HepG2 (cell line): ENCODE results near the gene RALB. TPM values are rescaled to one million over a fixed set of nuclear protein-coding genes. Genes with fewer than 3 reads are reported as not detected.
A peak's percentile ranks its signal among the peaks of the same experiment; 100 is the strongest.

ENCODE experiments used
- ATAC-seq: fragments of 200-7000 bp; cut with Tn5 transposase; 3 replicates; pipeline ENCODE4 v1.9.1; 2020; ENCODE audit warnings: mild to moderate bottlenecking, moderate library complexity
- BruUV-seq: library from RNA; stranded (reverse); fragments of 400-500 nt; replicated peaks from 2 replicates; lab custom pipeline; 2021; lab: Mats Ljungman, UMichigan
- CTCF ChIA-PET: fragments of 300-600 bp; formaldehyde crosslinking; extraction: SDS; loops from one replicate; lab custom pipeline; 2021; ENCODE audit warnings: low total read pairs, inconsistent platforms, low intra/inter-chr PET ratio; lab: Yijun Ruan, JAX
- POLR2A ChIA-PET: fragments of 350-600 bp; sonication (Branson Sonifier 250); formaldehyde crosslinking; loops from one replicate; lab custom pipeline; 2020; ENCODE audit warnings: antibody characterized with exemption, inconsistent platforms; lab: Yijun Ruan, JAX
- DNase-seq: peaks from one replicate; pipeline ENCODE4 v3.0.0-alpha.2; 2015; ENCODE audit warnings: low spot score
- FAIRE-seq: peaks from 3 replicates; lab custom pipeline; 2011; peaks lifted over from hg19 to GRCh38; lab: Jason Lieb, UNC
- H2AFZ ChIP-seq: one replicate; pipeline ENCODE4 v1.6.1; 2011; ENCODE audit warnings: low read length, inconsistent platforms
- H3K27ac ChIP-seq: fragments of 300-600 bp; 3 replicates; pipeline ENCODE4 v1.8.0; 2011; ENCODE audit warnings: mixed run types, mild to moderate bottlenecking, mixed read lengths, low read length, inconsistent platforms; ENCODE audit not compliant: insufficient read depth; ENCODE audit errors: extremely low read length
- H3K27me3 ChIP-seq, 2 experiments: fragments of 200-600 bp in 1 of 2; 2 replicates in 1 of 2; 3 replicates in 1 of 2; pipeline versions ENCODE4 v1.6.0 to v1.8.0; 2011; ENCODE audit warnings: low read length in 2 of 2, mild to moderate bottlenecking in 2 of 2, moderate library complexity in 2 of 2, inconsistent platforms in 1 of 2; ENCODE audit not compliant: insufficient read depth in 2 of 2, control insufficient read depth in 1 of 2
- H3K36me3 ChIP-seq, 2 experiments: fragments of 200-600 bp in 1 of 2; replicated peaks in 1 of 2; 2 replicates in 1 of 2; 3 replicates in 1 of 2; pipeline versions ENCODE4 v1.5.1 to v1.8.0; 2011; ENCODE audit warnings: low read length in 2 of 2, inconsistent platforms in 1 of 2; ENCODE audit not compliant: insufficient read depth in 2 of 2, control insufficient read depth in 1 of 2
- H3K4me1 ChIP-seq: 2 replicates; pipeline ENCODE4 v1.5.1; 2012; ENCODE audit warnings: low read length, inconsistent platforms; ENCODE audit not compliant: insufficient read depth
- H3K4me2 ChIP-seq: 2 replicates; pipeline ENCODE4 v1.6.0; 2011; ENCODE audit warnings: low read depth, low read length, inconsistent platforms
- H3K4me3 ChIP-seq, 3 experiments: fragments of 200-600 bp in 1 of 3; sonication (generic), shearing (Covaris generic) in 1 of 3; replicated peaks in 1 of 3; 2 replicates each; pipeline ENCODE4 v1.5.1; 2011 to 2016; ENCODE audit warnings: low read length in 3 of 3, inconsistent platforms in 2 of 3, low read depth in 2 of 3, mild to moderate bottlenecking in 2 of 3, control low read depth in 1 of 3, mixed read lengths in 1 of 3; ENCODE audit not compliant: insufficient read depth in 1 of 3
- H3K79me2 ChIP-seq: one replicate; pipeline ENCODE4 v1.6.1; 2011; ENCODE audit warnings: low read length, inconsistent platforms; ENCODE audit not compliant: insufficient read depth
- H3K9ac ChIP-seq: 2 replicates; pipeline ENCODE4 v1.6.0; 2011; ENCODE audit warnings: mild to moderate bottlenecking, low read depth, low read length, inconsistent platforms; ENCODE audit not compliant: insufficient read depth
- H3K9me3 ChIP-seq: 2 replicates; pipeline ENCODE4 v1.5.1; 2012; ENCODE audit warnings: mild to moderate bottlenecking, low read length
- H4K20me1 ChIP-seq: 2 replicates; pipeline ENCODE4 v1.6.0; 2011; ENCODE audit warnings: inconsistent platforms, mild to moderate bottlenecking, low read length, moderate library complexity; ENCODE audit not compliant: insufficient read depth
- ELF3 ChIP-seq: IDR thresholded peaks from 2 replicates; pipeline ENCODE4 v1.6.1; 2016; ENCODE audit warnings: missing genetic modification reagents, missing compliant biosample characterization
- GATAD2A ChIP-seq: IDR thresholded peaks from 2 replicates; pipeline ENCODE4 v1.6.1; 2016
- GFI1 ChIP-seq: sonication (generic); formaldehyde crosslinking; IDR thresholded peaks from 2 replicates; pipeline ENCODE4 v1.5.0; 2020; ENCODE audit warnings: missing genetic modification reagents, mild to moderate bottlenecking, borderline replicate concordance
- HOXA7 ChIP-seq: sonication (generic); formaldehyde crosslinking; IDR thresholded peaks from 2 replicates; pipeline ENCODE4 v1.8.1; 2022; ENCODE audit warnings: mild to moderate bottlenecking, missing genetic modification reagents, moderate library complexity
- KAT2B ChIP-seq: fragments of 150-350 bp; IDR thresholded peaks from 2 replicates; pipeline ENCODE4 v1.6.1; 2014; ENCODE audit warnings: low read depth, low read length, borderline replicate concordance
- NR1H2 ChIP-seq: sonication (generic); formaldehyde crosslinking; IDR thresholded peaks from 2 replicates; pipeline ENCODE4 v1.8.1; 2022; ENCODE audit warnings: low read depth, missing genetic modification reagents, borderline replicate concordance
- SAP130 ChIP-seq: IDR thresholded peaks from 2 replicates; pipeline ENCODE4 v1.6.1; 2016; ENCODE audit warnings: low read depth
- SETDB1 ChIP-seq: sonication (generic); formaldehyde crosslinking; IDR thresholded peaks from 2 replicates; pipeline ENCODE4 v1.5.1; 2020; ENCODE audit warnings: missing genetic modification reagents, mild to moderate bottlenecking, borderline replicate concordance
- ZMYM2 ChIP-seq: sonication (generic); formaldehyde crosslinking; IDR thresholded peaks from 2 replicates; pipeline ENCODE4 v1.8.0; 2022; ENCODE audit warnings: mild to moderate bottlenecking, missing genetic modification reagents
- ZNF263 ChIP-seq: sonication (generic); formaldehyde crosslinking; IDR thresholded peaks from 2 replicates; pipeline ENCODE4 v1.4.0; 2020; ENCODE audit warnings: missing genetic modification reagents
- ZNF550 ChIP-seq: sonication (generic); formaldehyde crosslinking; IDR thresholded peaks from 2 replicates; pipeline ENCODE4 v1.4.0; 2020; ENCODE audit warnings: mild to moderate bottlenecking, missing genetic modification reagents, borderline replicate concordance
- ZNF562 ChIP-seq: sonication (generic); formaldehyde crosslinking; IDR thresholded peaks from 2 replicates; pipeline ENCODE4 v1.8.0; 2022; ENCODE audit warnings: missing genetic modification reagents, borderline replicate concordance
- ZNF570 ChIP-seq: sonication (generic); formaldehyde crosslinking; IDR thresholded peaks from 2 replicates; pipeline ENCODE4 v1.4.0; 2020; ENCODE audit warnings: mild to moderate bottlenecking, missing genetic modification reagents, borderline replicate concordance
- ZNF75D ChIP-seq: sonication (generic); formaldehyde crosslinking; IDR thresholded peaks from 2 replicates; pipeline ENCODE4 v1.8.1; 2023; ENCODE audit warnings: missing genetic modification reagents, mild to moderate bottlenecking, borderline replicate concordance
- ZNF883 ChIP-seq: sonication (generic); formaldehyde crosslinking; IDR thresholded peaks from 2 replicates; pipeline ENCODE4 v1.5.1; 2020; ENCODE audit warnings: mild to moderate bottlenecking, missing genetic modification reagents; ENCODE audit errors: not compliant biosample characterization
- WGBS: methylation state at CpG from one replicate; pipeline ENCODE4 v1.1.6; 2017; ENCODE audit warnings: low lambda C conversion rate; 5-methylcytosine and 5-hydroxymethylcytosine counted together
- in situ Hi-C: cut with HindIII; loops from 2 replicates; pipeline ENCODE4 v1.10.0; 2017; ENCODE audit warnings: low pct_unique_long_range_greater_than_20kb; ENCODE audit not compliant: extremely low pct_ligation_motif_present
- intact Hi-C: fragments of 100-400 bp; cut with micrococcal nuclease; formaldehyde crosslinking; loops from one replicate; pipeline ENCODE4 v1.10.0; 2022; ENCODE audit not compliant: unreplicated experiment
- polyA plus RNA-seq, 8 experiments: library from polyadenylated mRNA; depleted of rRNA in 3 of 8; stranded (reverse) in 7 of 8; unstranded in 1 of 8; fragments of >200 nt; fragmentation: Illumina TruSeq in 4 of 8; extraction: Trizol in 4 of 8; gene quantifications; 2 replicates each; pipeline versions ENCODE4 v1.2.1 to v1.2.3, GENCODE V29; 2011 to 2016; ENCODE audit warnings: low read depth in 4 of 8, missing spikeins in 1 of 8, mixed read lengths in 1 of 8; ENCODE audit not compliant: insufficient read depth in 1 of 8
- total RNA-seq, 5 experiments: library from RNA; depleted of rRNA; stranded (reverse); fragments of >200 nt; fragmentation: Illumina TruSeq; extraction: Trizol; gene quantifications; 2 replicates each; pipeline ENCODE4 v1.2.3, GENCODE V29; 2016; ENCODE audit warnings: low read depth in 1 of 5
- TF ChIP-seq, protein P1 (sequence below): sonication (generic); formaldehyde crosslinking; IDR thresholded peaks from 2 replicates; pipeline ENCODE4 v1.4.0; 2020; ENCODE audit warnings: missing genetic modification reagents, low read depth, mild to moderate bottlenecking, borderline replicate concordance

The RALB gene
- total and polyA plus RNA-seq, 2 of the 13 experiments (the other 11 are each of a cell fraction or from before 2014, with no cell fraction given) = 37.8 to 43.2 TPM

DNA sequence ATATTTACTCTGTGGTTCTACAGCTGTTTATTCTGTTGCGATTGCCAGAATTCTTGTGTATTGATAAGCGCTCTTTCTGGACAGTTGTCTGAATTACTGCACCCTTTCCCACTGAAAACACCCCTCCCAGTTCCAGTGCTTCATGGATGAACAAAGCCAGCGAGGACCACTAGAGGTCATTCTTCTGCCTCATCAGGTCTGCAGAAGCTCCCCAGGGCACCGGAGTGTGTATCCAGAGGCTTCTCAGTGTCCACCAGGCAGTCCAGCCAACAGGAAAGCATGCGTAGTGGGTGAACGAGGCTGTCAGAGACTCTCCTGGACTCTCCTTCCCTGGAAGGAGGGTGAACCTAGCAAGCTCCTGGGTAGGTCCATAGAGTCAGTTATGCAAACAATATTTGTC, 52.6 kb downstream of the RALB start (continued):
- no peak for TF ChIP-seq ZNF883 (CRISPR knock-in tag)
- no peak for TF ChIP-seq ZMYM2 (CRISPR knock-in tag)
- TF ChIP-seq GFI1 (CRISPR knock-in tag) = no peak
- no peak for TF ChIP-seq ZNF570 (CRISPR knock-in tag)
- TF ChIP-seq ZNF263 = peak; percentile 16; the same call in 1 of the 2 replicates
- TF ChIP-seq ZNF550 (CRISPR knock-in tag) = no peak
- TF ChIP-seq SETDB1 (CRISPR knock-in tag) = no peak
- no peak for TF ChIP-seq SAP130
- TF ChIP-seq ZNF562 = no peak
- TF ChIP-seq KAT2B = no peak
- TF ChIP-seq NR1H2 (CRISPR knock-in tag) = no peak
- TF ChIP-seq GATAD2A (CRISPR knock-in tag) = peak; percentile 45
- 0 out of 2 replicates have a peak, but pooled peaks have one; percentile 35 for TF ChIP-seq ELF3 (CRISPR knock-in tag)
- TF ChIP-seq, protein P1, sequence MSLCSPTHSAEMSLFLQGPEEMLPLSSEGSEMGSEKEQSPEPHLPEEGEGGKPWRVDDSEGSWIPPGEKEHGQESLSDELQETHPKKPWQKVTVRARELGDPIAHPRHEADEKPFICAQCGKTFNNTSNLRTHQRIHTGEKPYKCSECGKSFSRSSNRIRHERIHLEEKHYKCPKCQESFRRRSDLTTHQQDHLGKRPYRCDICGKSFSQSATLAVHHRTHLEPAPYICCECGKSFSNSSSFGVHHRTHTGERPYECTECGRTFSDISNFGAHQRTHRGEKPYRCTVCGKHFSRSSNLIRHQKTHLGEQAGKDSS = peak; percentile 54; the same call in 1 of the 2 replicates

DNA sequence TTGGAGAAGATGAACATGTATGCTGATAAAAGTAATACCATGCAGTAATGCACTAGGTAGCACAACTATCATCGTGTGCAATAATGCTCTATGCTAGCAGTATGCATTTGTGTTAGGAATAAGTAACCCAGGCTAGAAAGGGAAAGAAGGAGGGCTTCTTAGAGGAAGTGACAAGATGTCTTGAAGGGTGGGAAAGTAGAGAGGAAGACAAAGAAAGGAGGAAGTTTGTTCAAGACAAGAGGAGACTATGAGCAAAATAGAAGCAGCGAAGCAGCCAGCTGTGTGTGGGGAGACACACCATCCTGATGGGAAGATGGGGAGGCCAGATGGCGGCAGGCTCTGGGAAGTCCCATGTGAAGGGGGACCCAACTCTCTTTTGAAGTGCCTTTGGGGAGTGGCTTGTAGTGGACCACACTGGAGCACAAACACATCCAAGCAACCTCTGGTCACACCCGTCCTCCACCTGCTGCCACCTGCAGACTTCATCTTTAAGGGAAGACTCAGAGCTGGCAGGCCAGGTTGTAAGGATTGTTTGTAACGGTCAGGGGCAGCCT, 53.4 kb downstream of the RALB start:
- Histone ChIP-seq H3K4me2 (no peak overlapping the region), H3K79me2 (no peaks in the 10 kb centered on the region), H3K27me3 (no peaks in the 10 kb centered on the region), H3K4me3 (no peak overlapping the region), H3K27ac (no peak overlapping the region), H3K9me3 (no peaks in the 10 kb centered on the region), H3K4me1 (peaks cover 7% of the 10 kb centered on the region), H3K36me3 (no peaks in the 10 kb centered on the region), H3K9ac (no peak overlapping the region), H2AFZ (no peak overlapping the region), H4K20me1 (no peaks in the 10 kb centered on the region)
- 94% methylated on average over 5 of the region's 5 CpGs for WGBS
- BruUV-seq = no TSS peak
- in situ Hi-C loops (no loop called here), intact Hi-C loops (loop anchor here (1.0 to 5.0 kb wide), 2 partner anchors 7 to 74 kb away; no protein-coding TSS in a partner anchor)
- TF ChIP-seq ZNF75D (CRISPR knock-in tag) = no peak
- no peak for TF ChIP-seq HOXA7 (CRISPR knock-in tag)
- DNase-seq = no peak
- no peak for ATAC-seq
- CTCF ChIA-PET = interaction anchor here (0.7 kb wide), 1 partner anchor 370 kb away, joined by 3 read pairs; no protein-coding TSS in a partner anchor
- no peak for FAIRE-seq
- POLR2A ChIA-PET = no interaction called here
